T-cell (primary cell): ENCODE results near the gene CERS1. TPM values are rescaled to one million over a fixed set of nuclear protein-coding genes. Genes with fewer than 3 reads are reported as not detected.

Source experiments
- ATAC-seq, 4 experiments: fragments of 200-7000 bp in 3 of 4; fragments of 150-1000 bp in 1 of 4; cut with Tn5 transposase; replicated peaks in 1 of 4; 1 replicate in 3 of 4; 2 replicates in 1 of 4; pipeline ENCODE4 v1.10.0; 2021; ENCODE audit warnings: moderate library complexity in 3 of 4, mild to moderate bottlenecking in 2 of 4, moderate number of reproducible peaks in 1 of 4
- CTCF ChIA-PET, 2 donors: fragments of 300-600 bp; sonication (Branson Sonifier 250); formaldehyde crosslinking; loops; one replicate each; lab custom pipeline; 2022; ENCODE audit warnings: antibody characterized with exemption in 2 of 2; lab: Charles Lee
- POLR2A ChIA-PET, 2 donors: fragments of 300-600 bp; sonication (Branson Sonifier 250); formaldehyde crosslinking; loops; one replicate each; lab custom pipeline; 2022; ENCODE audit warnings: antibody characterized with exemption in 2 of 2; lab: Charles Lee
- DNase-seq, 35 experiments: peaks; one replicate each; pipeline versions ENCODE4 v3.0.0 to v3.0.0-alpha.2; 2013 to 2023
- H3K27ac ChIP-seq: one replicate; pipeline ENCODE4 v1.5.1; 2013; ENCODE audit warnings: low read length
- H3K27me3 ChIP-seq, 2 experiments: replicated peaks in 1 of 2; 1 replicate in 1 of 2; 2 replicates in 1 of 2; pipeline versions ENCODE4 v1.6.1 to v1.7.0; 2013; ENCODE audit warnings: low read length in 1 of 2, mixed read lengths in 1 of 2; ENCODE audit not compliant: control insufficient read depth in 2 of 2, insufficient read depth in 2 of 2; ENCODE audit errors: extremely low read depth in 1 of 2
- H3K36me3 ChIP-seq, 2 donors: 1 replicate in 1 of 2; 2 replicates in 1 of 2; pipeline versions ENCODE4 v1.6.1 to v1.7.0; 2013; ENCODE audit warnings: low read length in 1 of 2; ENCODE audit not compliant: control insufficient read depth in 2 of 2, insufficient read depth in 1 of 2; ENCODE audit errors: extremely low read depth in 1 of 2
- H3K4me1 ChIP-seq, 2 experiments: 1 replicate in 1 of 2; 2 replicates in 1 of 2; pipeline versions ENCODE4 v1.6.1 to v1.7.0; 2013; ENCODE audit warnings: low read length in 2 of 2, mixed read lengths in 1 of 2; ENCODE audit not compliant: insufficient read depth in 2 of 2, control insufficient read depth in 1 of 2; ENCODE audit errors: extremely low read depth in 1 of 2
- H3K4me3 ChIP-seq, 2 donors: 1 replicate in 1 of 2; 2 replicates in 1 of 2; pipeline versions ENCODE4 v1.5.1 to v1.7.0; 2013; ENCODE audit warnings: mild to moderate bottlenecking in 2 of 2, low read length in 1 of 2, moderate library complexity in 1 of 2; ENCODE audit not compliant: control insufficient read depth in 1 of 2; ENCODE audit errors: extremely low read depth in 1 of 2
- H3K9me3 ChIP-seq: 2 replicates; pipeline ENCODE4 v1.7.0; 2013
- H3K27ac Mint-ChIP-seq, 2 donors: one replicate each; pipeline ENCODE4 v1.8.0; 2020 to 2021; ENCODE audit warnings: mild to moderate bottlenecking in 2 of 2, mixed read lengths in 2 of 2
- H3K27me3 Mint-ChIP-seq, 2 donors: one replicate each; pipeline ENCODE4 v1.8.0; 2021 to 2022; ENCODE audit warnings: mixed read lengths in 2 of 2
- H3K36me3 Mint-ChIP-seq: one replicate; pipeline ENCODE4 v1.8.0; 2021; ENCODE audit warnings: mixed read lengths
- H3K4me1 Mint-ChIP-seq, 3 donors: one replicate each; pipeline ENCODE4 v1.8.0; 2020 to 2022; ENCODE audit warnings: mixed read lengths in 3 of 3, mild to moderate bottlenecking in 1 of 3
- H3K4me3 Mint-ChIP-seq, 3 donors: one replicate each; pipeline ENCODE4 v1.8.0; 2020 to 2022; ENCODE audit warnings: mild to moderate bottlenecking in 3 of 3, mixed read lengths in 3 of 3, moderate library complexity in 3 of 3
- H3K9me3 Mint-ChIP-seq, 3 donors: one replicate each; pipeline ENCODE4 v1.8.0; 2020 to 2022; ENCODE audit warnings: mixed read lengths in 3 of 3
- WGBS: methylation state at CpG from one replicate; pipeline ENCODE4 v1.1.5; 2013; ENCODE audit warnings: missing lambda C conversion rate; ENCODE audit not compliant: insufficient coverage; 5-methylcytosine and 5-hydroxymethylcytosine counted together
- total RNA-seq, 35 experiments: library from RNA in 6 of 35; stranded (reverse) in 6 of 35; fragments of 120-200 nt in 1 of 35; gene quantifications; one replicate each; pipeline versions ENCODE4 v1.2.1 to v1.2.4 and lab custom pipeline; 2013 to 2026

The CERS1 gene
- total RNA-seq, 5 donors from 2014 or later (not counting 1 experiment from before 2014, with no cell fraction given), result 0.20 TPM; not detected in 3

- Histone ChIP-seq H3K36me3 (peaks cover 51 to 99% of the 10 kb centered on the region in 2 donors), H3K4me1 (peaks cover 0 to 6% of the 10 kb centered on the region in 2 experiments), H3K27ac (no peak overlapping the region), H3K4me3 (no peak overlapping the region), H3K9me3 (no peaks in the 10 kb centered on the region), H3K27me3 (peaks cover 0 to 2% of the 10 kb centered on the region in 2 experiments)
- H3K27me3 Mint-ChIP-seq, result no peaks in the 10 kb centered on the region
- no peak overlapping the region for H3K27ac Mint-ChIP-seq
- ChIA-PET CTCF (interaction anchor here (0.5 kb wide), 2 partner anchors 266 to 408 kb away, joined by 3 to 4 read pairs; no protein-coding TSS in a partner anchor), POLR2A (interaction anchor here in 1 of 2 donors (0.6 kb wide), 1 partner anchor 235 kb away, joined by 3 read pairs; no protein-coding TSS in a partner anchor)
- 97% methylated on average over 20 of the region's 21 CpGs for WGBS
- H3K36me3 Mint-ChIP-seq, result peaks cover 54% of the 10 kb centered on the region
- ATAC-seq, result no peak
- no peak for DNase-seq
- H3K4me3 Mint-ChIP-seq, result no peak overlapping the region
- no peaks in the 10 kb centered on the region for H3K9me3 Mint-ChIP-seq
- H3K4me1 Mint-ChIP-seq, result no peaks in the 10 kb centered on the region
These were observed 36.9 kb downstream of the CERS1 start for GRCh38 chr19:18858906-18859646.

- Histone ChIP-seq H3K4me3 (no peak overlapping the region), H3K27me3 (no peaks in the 10 kb centered on the region), H3K27ac (no peak overlapping the region), H3K4me1 (peaks cover 0 to 6% of the 10 kb centered on the region in 2 experiments), H3K36me3 (peaks cover 51 to 99% of the 10 kb centered on the region in 2 donors), H3K9me3 (no peaks in the 10 kb centered on the region)
- POLR2A ChIA-PET, result no interaction called here
- 96% methylated on average over 9 of the region's 13 CpGs for WGBS
- H3K27me3 Mint-ChIP-seq, result no peaks in the 10 kb centered on the region
- no peak overlapping the region for H3K4me3 Mint-ChIP-seq
- H3K4me1 Mint-ChIP-seq, result no peaks in the 10 kb centered on the region
- CTCF ChIA-PET, result interaction anchor here in 1 of 2 donors (1.9 kb wide), 1 partner anchor 10 kb away, joined by 4 read pairs; no protein-coding TSS in a partner anchor
- H3K9me3 Mint-ChIP-seq, result no peaks in the 10 kb centered on the region
- H3K36me3 Mint-ChIP-seq, result peaks cover 61% of the 10 kb centered on the region
- no peak overlapping the region for H3K27ac Mint-ChIP-seq
- DNase-seq (no peak), ATAC-seq (no peak)
These were observed 38.7 kb downstream of the CERS1 start for GRCh38 chr19:18857223-18857622.

GRCh38 chr19:18856385-18857126, 39.4 kb downstream of the CERS1 start:
- H3K27ac ChIP-seq, result no peak overlapping the region
- DNase-seq (no peak), ATAC-seq (no peak)
- no peaks in the 10 kb centered on the region for H3K9me3 Mint-ChIP-seq
- peaks cover 0 to 6% of the 10 kb centered on the region in 2 experiments for H3K4me1 ChIP-seq
- no peaks in the 10 kb centered on the region for H3K27me3 Mint-ChIP-seq
- 98% methylated on average over 19 of the region's 22 CpGs for WGBS
- H3K27ac Mint-ChIP-seq, result no peak overlapping the region
- no peaks in the 10 kb centered on the region for H3K9me3 ChIP-seq
- no peaks in the 10 kb centered on the region for H3K27me3 ChIP-seq
- peaks cover 56% of the 10 kb centered on the region for H3K36me3 Mint-ChIP-seq
- POLR2A ChIA-PET, result interaction anchor here in 1 of 2 donors (0.6 kb wide), 1 partner anchor 648 kb away, joined by 6 read pairs; no protein-coding TSS in a partner anchor
- CTCF ChIA-PET, result interaction anchor here in 1 of 2 donors (1.9 kb wide), 1 partner anchor 9 kb away, joined by 4 read pairs; no protein-coding TSS in a partner anchor
- no peaks in the 10 kb centered on the region for H3K4me1 Mint-ChIP-seq
- H3K4me3 Mint-ChIP-seq, result no peak overlapping the region
- H3K36me3 ChIP-seq, result peaks cover 58 to 99% of the 10 kb centered on the region in 2 donors
- no peak overlapping the region for H3K4me3 ChIP-seq

DNA sequence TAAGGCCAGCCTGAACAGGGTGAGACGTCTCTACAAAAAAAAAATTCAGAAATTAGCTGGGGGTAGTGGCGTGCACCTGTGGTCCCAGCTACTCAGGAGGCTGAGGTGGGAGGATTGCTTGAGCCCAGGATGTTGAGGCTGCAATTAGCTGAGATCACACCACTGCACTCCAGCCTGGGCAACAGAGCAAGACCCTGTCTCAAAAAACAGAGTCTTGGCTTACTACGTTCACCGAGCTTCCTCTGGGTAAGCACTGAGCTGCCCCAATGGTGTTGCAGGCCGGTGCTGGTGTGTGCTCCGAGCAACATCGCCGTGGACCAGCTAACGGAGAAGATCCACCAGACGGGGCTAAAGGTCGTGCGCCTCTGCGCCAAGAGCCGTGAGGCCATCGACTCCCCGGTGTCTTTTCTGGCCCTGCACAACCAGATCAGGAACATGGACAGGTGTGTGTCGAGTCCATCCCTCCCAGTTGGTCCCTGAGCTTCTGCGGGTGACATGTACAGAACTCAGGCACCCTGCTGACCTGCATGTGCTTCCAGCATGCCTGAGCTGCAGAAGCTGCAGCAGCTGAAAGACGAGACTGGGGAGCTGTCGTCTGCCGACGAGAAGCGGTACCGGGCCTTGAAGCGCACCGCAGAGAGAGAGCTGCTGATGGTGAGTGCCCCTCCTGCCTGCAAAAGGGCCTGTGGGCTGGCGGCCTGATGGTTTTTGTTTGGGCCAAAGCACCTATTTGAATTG, 40.1 kb downstream of the CERS1 start:
- DNase-seq (no peak), ATAC-seq (no peak)
- 96% methylated on average over 27 of the region's 27 CpGs for WGBS
- no peaks in the 10 kb centered on the region for H3K27me3 Mint-ChIP-seq
- H3K4me3 ChIP-seq, result no peak overlapping the region
- H3K36me3 ChIP-seq, result peaks cover 64 to 99% of the 10 kb centered on the region in 2 donors
- ChIA-PET CTCF (interaction anchor here in 1 of 2 donors (1.9 kb wide), 1 partner anchor 8 kb away, joined by 4 read pairs; no protein-coding TSS in a partner anchor), POLR2A (interaction anchor here in 1 of 2 donors (0.5 to 0.6 kb wide), 2 partner anchors 20 to 647 kb away, joined by 6 to 12 read pairs; no protein-coding TSS in a partner anchor)
- H3K4me1 Mint-ChIP-seq, result no peaks in the 10 kb centered on the region
- no peak overlapping the region for H3K4me3 Mint-ChIP-seq
- no peaks in the 10 kb centered on the region for H3K27me3 ChIP-seq
- no peak overlapping the region for H3K27ac ChIP-seq
- H3K27ac Mint-ChIP-seq, result no peak overlapping the region
- H3K4me1 ChIP-seq, result peaks cover 0 to under 1% of the 10 kb centered on the region in 2 experiments
- H3K36me3 Mint-ChIP-seq, result peaks cover 56% of the 10 kb centered on the region
- H3K9me3 Mint-ChIP-seq, result no peaks in the 10 kb centered on the region
- H3K9me3 ChIP-seq, result no peaks in the 10 kb centered on the region

GRCh38 chr19:18854982-18855381, 41.0 kb downstream of the CERS1 start:
- Histone ChIP-seq H3K36me3 (peaks cover 64 to 99% of the 10 kb centered on the region in 2 donors), H3K27me3 (no peaks in the 10 kb centered on the region), H3K9me3 (no peaks in the 10 kb centered on the region), H3K4me1 (peaks cover 0 to 2% of the 10 kb centered on the region in 2 experiments), H3K27ac (no peak overlapping the region), H3K4me3 (no peak overlapping the region)
- H3K4me1 Mint-ChIP-seq, result peaks cover 0 to 4% (median 0%) of the 10 kb centered on the region in 3 donors
- DNase-seq (no peak), ATAC-seq (no peak)
- H3K9me3 Mint-ChIP-seq, result no peaks in the 10 kb centered on the region
- ChIA-PET POLR2A (interaction anchor here in 1 of 2 donors (0.6 kb wide), 1 partner anchor 261 kb away, joined by 3 read pairs; no protein-coding TSS in a partner anchor), CTCF (interaction anchor here in 1 of 2 donors (0.5 kb wide), 1 partner anchor 11 kb away, joined by 5 read pairs; no protein-coding TSS in a partner anchor)
- 98% methylated on average over 32 of the region's 33 CpGs for WGBS
- no peaks in the 10 kb centered on the region for H3K27me3 Mint-ChIP-seq
- H3K27ac Mint-ChIP-seq, result no peak overlapping the region
- no peak overlapping the region for H3K4me3 Mint-ChIP-seq
- H3K36me3 Mint-ChIP-seq, result peaks cover 60% of the 10 kb centered on the region
